H1 (cell line): Measurements from ENCODE around the gene ZNF586.

Experiments
- ATF2 ChIP-seq: IDR thresholded peaks from 2 replicates; pipeline ENCODE4 v1.6.1; 2012; ENCODE audit warnings: low read length, inconsistent platforms
- CHD7 ChIP-seq: fragments of 300-600 bp; sonication (generic); IDR thresholded peaks from 2 replicates; pipeline ENCODE4 v1.7.1; 2012; ENCODE audit warnings: low read length, moderate library complexity, mild to moderate bottlenecking, inconsistent platforms; ENCODE audit not compliant: insufficient replicate concordance
- CTCF ChIP-seq, 3 experiments: IDR thresholded peaks; 1 replicate in 2 of 3; 2 replicates in 1 of 3; pipeline versions ENCODE4 v1.5.1 to v1.6.1; 2011; ENCODE audit warnings: low read length in 3 of 3, mild to moderate bottlenecking in 3 of 3, inconsistent platforms in 2 of 3, low read depth in 1 of 3, moderate library complexity in 1 of 3; ENCODE audit not compliant: insufficient read depth in 1 of 3; ENCODE audit errors: control extremely low read depth in 1 of 3
- EP300 ChIP-seq, 2 experiments: IDR thresholded peaks; 1 replicate in 1 of 2; 2 replicates in 1 of 2; pipeline ENCODE4 v1.6.1; 2011 to 2012; ENCODE audit warnings: low read depth in 2 of 2, low read length in 2 of 2, mild to moderate bottlenecking in 2 of 2, borderline replicate concordance in 1 of 2, inconsistent platforms in 1 of 2, moderate library complexity in 1 of 2
- EZH2 ChIP-seq: fragments of 200-600 bp; sonication (generic); IDR thresholded peaks from 2 replicates; pipeline ENCODE4 v1.7.1; 2012; ENCODE audit warnings: low read depth, mild to moderate bottlenecking, moderate library complexity, low read length, inconsistent platforms; ENCODE audit not compliant: severe bottlenecking
- GABPA ChIP-seq: IDR thresholded peaks from 2 replicates; pipeline ENCODE4 v1.6.1; 2011; ENCODE audit warnings: mild to moderate bottlenecking, low read length, moderate library complexity, borderline replicate concordance; ENCODE audit not compliant: insufficient read depth
- HDAC6 ChIP-seq: IDR thresholded peaks from one replicate; pipeline ENCODE4 v1.7.1; 2012; ENCODE audit warnings: low read depth, mild to moderate bottlenecking, inconsistent platforms, low read length, moderate library complexity
- JUND ChIP-seq: IDR thresholded peaks from 2 replicates; pipeline ENCODE4 v1.6.1; 2011; ENCODE audit warnings: mild to moderate bottlenecking, improper control_type of control experiment, low read length
- POLR2A ChIP-seq, 2 experiments: IDR thresholded peaks; 1 replicate in 1 of 2; 2 replicates in 1 of 2; pipeline ENCODE4 v1.6.1; 2011; ENCODE audit warnings: low read depth in 2 of 2, low read length in 2 of 2, mild to moderate bottlenecking in 2 of 2; ENCODE audit errors: control extremely low read depth in 1 of 2
- SIN3A ChIP-seq, 2 experiments: IDR thresholded peaks in 1 of 2; conservative IDR thresholded peaks in 1 of 2; 2 replicates each; pipeline ENCODE4 v1.6.1; 2011 to 2012; ENCODE audit warnings: low read length in 2 of 2, improper control_type of control experiment in 1 of 2, low read depth in 1 of 2, mild to moderate bottlenecking in 1 of 2
- ZNF274 ChIP-seq: IDR thresholded peaks from 2 replicates; pipeline ENCODE4 v1.7.0; 2012; ENCODE audit warnings: low read length, borderline replicate concordance; ENCODE audit errors: extremely low read depth

GRCh38 chr19:57748029-57748428 lies 21.4 kb upstream of the ZNF586 start:
- TF ChIP-seq GABPA (no peak), JUND (no peak), CTCF (IDR thresholded peaks at IDR 0.05; ENCODE audit: control extremely low read depth in 1 of 3, insufficient read depth in 1 of 3, low read depth in 1 of 3, low read length in 3 of 3) (no peak), POLR2A (IDR thresholded peaks at IDR 0.05; ENCODE audit: control extremely low read depth in 1 of 2, low read depth in 2 of 2, low read length in 2 of 2) (no peak), EP300 (IDR thresholded peaks at IDR 0.05; ENCODE audit: borderline replicate concordance in 1 of 2, low read depth in 2 of 2, low read length in 2 of 2) (no peak), HDAC6 (no peak), ATF2 (no peak), SIN3A (conservative IDR thresholded peaks at IDR 0.05 in 1 of 2, IDR thresholded peaks at IDR 0.05 in 1 of 2; ENCODE audit: low read depth in 1 of 2, low read length in 2 of 2) (no peak), EZH2 (no peak), ZNF274 (no peak), CHD7 (no peak)
